HCT116 (cell line): ENCODE measurements around the gene FCAMR. TPM values are rescaled to one million over a fixed set of nuclear protein-coding genes. Genes with fewer than 3 reads are reported as not detected.

Experiments
- ATAC-seq: fragments of 200-7000 bp; cut with Tn5 transposase; 2 replicates; pipeline ENCODE4 v1.9.1; 2020; ENCODE audit warnings: mild to moderate bottlenecking, moderate library complexity
- BruUV-seq: library from RNA; stranded (reverse); fragments of 400-500 nt; replicated peaks from 2 replicates; lab custom pipeline; 2021; lab: Mats Ljungman, UMichigan
- CTCF ChIA-PET: fragments of 300-600 bp; sonication (Branson Sonifier 250); formaldehyde crosslinking; loops from one replicate; lab custom pipeline; 2021; ENCODE audit warnings: antibody characterized with exemption; lab: Charles Lee
- POLR2A ChIA-PET: fragments of 300-600, 350-600 bp; sonication (Branson Sonifier 250); formaldehyde crosslinking; loops from one replicate; lab custom pipeline; 2021; ENCODE audit warnings: antibody characterized with exemption; lab: Charles Lee
- RAD21 ChIA-PET, 2 experiments: fragments of 300-600 bp; sonication (Branson Sonifier 250); formaldehyde crosslinking; loops; one replicate each; lab custom pipeline; 2023; ENCODE audit warnings: low total read pairs in 2 of 2; ENCODE audit not compliant: uncharacterized antibody in 2 of 2, unreplicated experiment in 2 of 2, low non-redundant PET in 1 of 2; lab: Charles Lee
- DNase-seq: peaks from one replicate; pipeline ENCODE4 v3.0.0-alpha.2; 2010; ENCODE audit warnings: low read depth, low spot score
- H2AFZ ChIP-seq: fragments of 200-600 bp; shearing (Covaris generic), sonication (generic); 2 replicates; pipeline ENCODE4 v1.6.1; 2017; ENCODE audit warnings: low read depth, mixed run types, mixed read lengths, antibody characterized with exemption, low read length; ENCODE audit not compliant: poor library complexity, severe bottlenecking
- H3K27ac ChIP-seq: 2 replicates; pipeline ENCODE4 v1.5.1; 2012; ENCODE audit warnings: low read depth, low read length
- H3K27me3 ChIP-seq: fragments of 200-600 bp; sonication (generic); 2 replicates; pipeline ENCODE4 v1.6.1; 2016; ENCODE audit warnings: mixed run types, low read length, mixed read lengths; ENCODE audit not compliant: insufficient read depth
- H3K36me3 ChIP-seq, 2 experiments: fragments of 200-500 bp in 1 of 2; fragments of 200-600 bp in 1 of 2; sonication (Bioruptor generic) in 1 of 2; sonication (generic) in 1 of 2; 2 replicates each; pipeline versions ENCODE4 v1.5.1 to v1.6.1; 2014 to 2016; ENCODE audit warnings: low read length in 2 of 2, inconsistent platforms in 1 of 2, mixed read lengths in 1 of 2, mixed run types in 1 of 2; ENCODE audit not compliant: insufficient read depth in 2 of 2, control insufficient read depth in 1 of 2
- H3K4me1 ChIP-seq, 2 experiments: fragments of 200-600 bp in 1 of 2; sonication (generic) in 1 of 2; 2 replicates each; pipeline versions ENCODE4 v1.5.1 to v1.6.1; 2012 to 2017; ENCODE audit warnings: low read length in 2 of 2, inconsistent platforms in 1 of 2, mild to moderate bottlenecking in 1 of 2, mixed read lengths in 1 of 2, mixed run types in 1 of 2, moderate library complexity in 1 of 2; ENCODE audit not compliant: insufficient read depth in 2 of 2, control insufficient read depth in 1 of 2
- H3K4me2 ChIP-seq: fragments of 200-600 bp; sonication (generic); 2 replicates; pipeline ENCODE4 v1.6.1; 2017; ENCODE audit warnings: mixed run types, low read length, mixed read lengths
- H3K4me3 ChIP-seq, 2 experiments: fragments of 200-600 bp in 1 of 2; sonication (generic) in 1 of 2; replicated peaks in 1 of 2; 2 replicates each; pipeline ENCODE4 v1.5.1; 2011 to 2016; ENCODE audit warnings: low read length in 2 of 2, control low read depth in 1 of 2, low read depth in 1 of 2, mild to moderate bottlenecking in 1 of 2, mixed read lengths in 1 of 2, mixed run types in 1 of 2
- H3K79me2 ChIP-seq: fragments of 200-600 bp; sonication (generic); 2 replicates; pipeline ENCODE4 v1.6.1; 2017; ENCODE audit warnings: mild to moderate bottlenecking, mixed run types, low read length, moderate library complexity, mixed read lengths; ENCODE audit not compliant: insufficient read depth
- H3K9ac ChIP-seq: fragments of 200-600 bp; sonication (generic); 2 replicates; pipeline ENCODE4 v1.6.1; 2016; ENCODE audit warnings: low read length, mixed read lengths
- H3K9me2 ChIP-seq: fragments of 200-600 bp; sonication (generic), shearing (Covaris generic); 2 replicates; pipeline ENCODE4 v1.6.1; 2017; ENCODE audit warnings: mixed run types, mild to moderate bottlenecking, moderate library complexity; ENCODE audit not compliant: insufficient read depth
- H3K9me3 ChIP-seq, 2 experiments: fragments of 200-500 bp in 1 of 2; fragments of 200-600 bp in 1 of 2; sonication (Bioruptor generic) in 1 of 2; sonication (generic) in 1 of 2; 2 replicates each; pipeline ENCODE4 v1.6.1; 2014 to 2017; ENCODE audit warnings: low read length in 2 of 2, mixed read lengths in 2 of 2, inconsistent platforms in 1 of 2, low read depth in 1 of 2, mild to moderate bottlenecking in 1 of 2, mixed run types in 1 of 2, moderate library complexity in 1 of 2; ENCODE audit not compliant: control insufficient read depth in 1 of 2, insufficient read depth in 1 of 2
- H4K20me1 ChIP-seq: fragments of 200-600 bp; sonication (generic), shearing (Covaris generic); 2 replicates; pipeline ENCODE4 v1.6.1; 2017; ENCODE audit warnings: mixed run types, mild to moderate bottlenecking, moderate library complexity; ENCODE audit not compliant: insufficient read depth
- CEBPB ChIP-seq: IDR thresholded peaks from 2 replicates; pipeline ENCODE4 v1.6.1; 2012; ENCODE audit warnings: low read depth
- CTCF ChIP-seq, 3 experiments: fragments of 200-600 bp in 1 of 3; sonication (generic) in 1 of 3; IDR thresholded peaks in 2 of 3; conservative IDR thresholded peaks in 1 of 3; 2 replicates each; pipeline ENCODE4 v1.5.1; 2012 to 2017; ENCODE audit warnings: low read depth in 2 of 3, low read length in 2 of 3, antibody characterized with exemption in 1 of 3, borderline replicate concordance in 1 of 3, control low read depth in 1 of 3, mild to moderate bottlenecking in 1 of 3, mixed read lengths in 1 of 3, mixed run types in 1 of 3, moderate library complexity in 1 of 3; ENCODE audit not compliant: insufficient read depth in 1 of 3
- ELF1 ChIP-seq: IDR thresholded peaks from 2 replicates; pipeline ENCODE4 v1.6.1; 2012; ENCODE audit warnings: low read depth, borderline replicate concordance
- EZH2 ChIP-seq: fragments of 200-600 bp; sonication (generic); IDR thresholded peaks from 2 replicates; pipeline ENCODE4 v1.6.1; 2017; ENCODE audit warnings: antibody characterized with exemption, mixed run types
- FOSL1 ChIP-seq: IDR thresholded peaks from 2 replicates; pipeline ENCODE4 v1.6.1; 2012; ENCODE audit warnings: low read depth
- RAD21 ChIP-seq: IDR thresholded peaks from 2 replicates; pipeline ENCODE4 v1.6.1; 2012; ENCODE audit warnings: low read depth, mild to moderate bottlenecking
- SP1 ChIP-seq: IDR thresholded peaks from 2 replicates; pipeline ENCODE4 v1.6.1; 2012; ENCODE audit warnings: low read depth
- SRF ChIP-seq: IDR thresholded peaks from 2 replicates; pipeline ENCODE4 v1.6.1; 2012; ENCODE audit warnings: low read depth
- ZBTB33 ChIP-seq: IDR thresholded peaks from 2 replicates; pipeline ENCODE4 v1.6.1; 2011; ENCODE audit warnings: mild to moderate bottlenecking, low read length, moderate library complexity; ENCODE audit not compliant: insufficient replicate concordance; ENCODE audit errors: extremely low read depth
- ZFX ChIP-seq: fragments of 450-650 bp; IDR thresholded peaks from 2 replicates; pipeline ENCODE4 v1.6.1; 2017
- ZNF274 ChIP-seq: fragments of 200-500 bp; sonication (Bioruptor generic); IDR thresholded peaks from 2 replicates; pipeline ENCODE4 v1.6.1; 2014; ENCODE audit warnings: mild to moderate bottlenecking, low read depth, low read length, inconsistent platforms
- intact Hi-C: fragments of 100-400 bp; cut with micrococcal nuclease; formaldehyde crosslinking; loops from 2 replicates; pipeline ENCODE4 v1.10.0; 2022
- total RNA-seq: library from RNA; stranded (reverse); gene quantifications from one replicate; pipeline ENCODE4 v1.2.1, GENCODE V29; 2021; ENCODE audit not compliant: unreplicated experiment

Gene FCAMR
- total RNA-seq, 1 experiment from 2014 or later = not detected

GRCh38 chr1:206916000-206916709, 54.1 kb downstream of the FCAMR start:
- intact Hi-C loops = no loop called here
- Histone ChIP-seq H3K79me2 (no peaks in the 10 kb centered on the region), H3K4me3 (no peak overlapping the region), H2AFZ (no peak overlapping the region), H3K4me1 (no peaks in the 10 kb centered on the region), H3K4me2 (no peak overlapping the region), H3K27ac (no peak overlapping the region), H3K36me3 (no peaks in the 10 kb centered on the region), H3K9me3 (no peaks in the 10 kb centered on the region), H3K27me3 (no peaks in the 10 kb centered on the region; the same call in 1 of the 2 replicates), H4K20me1 (no peaks in the 10 kb centered on the region), H3K9ac (no peak overlapping the region), H3K9me2 (no peaks in the 10 kb centered on the region)
- no peak for ATAC-seq
- DNase-seq = no peak
- ChIA-PET RAD21 (no interaction called here), CTCF (no interaction called here), POLR2A (no interaction called here)
- TF ChIP-seq ZFX (no peak), SP1 (no peak), CEBPB (no peak), CTCF (IDR thresholded peaks at IDR 0.05 in 2 of 3, conservative IDR thresholded peaks at IDR 0.05 in 1 of 3; ENCODE audit: borderline replicate concordance in 1 of 3, insufficient read depth in 1 of 3, low read depth in 2 of 3, low read length in 2 of 3) (no peak)
- no TSS peak for BruUV-seq

GRCh38 chr1:206915030-206915735, 55.1 kb downstream of the FCAMR start:
- RAD21 ChIA-PET = no interaction called here
- H3K9ac ChIP-seq = no peak overlapping the region
- no peaks in the 10 kb centered on the region for H4K20me1 ChIP-seq
- no peak overlapping the region for H3K4me3 ChIP-seq
- POLR2A ChIA-PET = no interaction called here
- no peak overlapping the region for H2AFZ ChIP-seq
- H3K36me3 ChIP-seq = no peaks in the 10 kb centered on the region
- H3K79me2 ChIP-seq = no peaks in the 10 kb centered on the region
- no peak for ATAC-seq
- no peak for DNase-seq
- intact Hi-C loops = no loop called here
- H3K9me3 ChIP-seq = no peaks in the 10 kb centered on the region
- no peak overlapping the region for H3K4me2 ChIP-seq
- H3K9me2 ChIP-seq = no peaks in the 10 kb centered on the region
- BruUV-seq = no TSS peak
- no peak overlapping the region for H3K27ac ChIP-seq
- no peaks in the 10 kb centered on the region; a peak in 1 of 4 replicates for H3K4me1 ChIP-seq
- H3K27me3 ChIP-seq = no peaks in the 10 kb centered on the region; the same call in 1 of the 2 replicates
- CTCF ChIA-PET = interaction anchor here (1.0 kb wide), 1 partner anchor 67 kb away, joined by 3 read pairs; no protein-coding TSS in a partner anchor
- TF ChIP-seq ZBTB33 (no peak), RAD21 (no peak), FOSL1 (no peak), EZH2 (no peak), ZNF274 (no peak), SRF (no peak), CTCF (IDR thresholded peaks at IDR 0.05 in 2 of 3, conservative IDR thresholded peaks at IDR 0.05 in 1 of 3; ENCODE audit: borderline replicate concordance in 1 of 3, insufficient read depth in 1 of 3, low read depth in 2 of 3, low read length in 2 of 3) (no peak), ELF1 (no peak)
